Measurements from ENCODE around the gene SLA2.
"Not testable (repeated sequence)": the region's sequence is repeated elsewhere in the genome, so short reads cannot be mapped to it uniquely, and the experiment has no call there.

The SLA2 gene, protein sequence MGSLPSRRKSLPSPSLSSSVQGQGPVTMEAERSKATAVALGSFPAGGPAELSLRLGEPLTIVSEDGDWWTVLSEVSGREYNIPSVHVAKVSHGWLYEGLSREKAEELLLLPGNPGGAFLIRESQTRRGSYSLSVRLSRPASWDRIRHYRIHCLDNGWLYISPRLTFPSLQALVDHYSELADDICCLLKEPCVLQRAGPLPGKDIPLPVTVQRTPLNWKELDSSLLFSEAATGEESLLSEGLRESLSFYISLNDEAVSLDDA

DNA sequence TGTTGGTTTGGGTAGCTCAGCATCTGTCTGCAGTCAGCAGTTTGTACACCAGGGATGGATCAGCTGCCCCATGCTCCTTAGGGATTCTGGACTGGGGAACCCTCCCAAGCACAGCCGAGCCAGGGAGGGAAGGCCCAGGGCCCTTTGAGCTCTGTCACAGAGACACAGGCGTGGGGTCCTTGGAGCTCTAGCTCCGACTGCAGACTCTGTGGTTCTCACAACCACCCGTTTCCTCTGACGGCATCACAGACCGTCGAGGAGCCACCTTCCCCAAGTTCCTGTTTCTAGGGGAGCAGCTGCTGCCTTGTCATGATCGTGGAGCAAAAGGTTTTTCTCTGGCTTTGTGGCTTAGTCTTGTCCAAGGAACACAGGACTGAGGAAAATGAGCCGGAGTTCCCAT lies at the start of gene SLA2:
SLA2 (minus strand) TSS at position 199 of the 400 bp plus-strand sequence. CDS start 4,861 bp downstream, outside the sequence.
- DNase-seq, result no peak

DNA sequence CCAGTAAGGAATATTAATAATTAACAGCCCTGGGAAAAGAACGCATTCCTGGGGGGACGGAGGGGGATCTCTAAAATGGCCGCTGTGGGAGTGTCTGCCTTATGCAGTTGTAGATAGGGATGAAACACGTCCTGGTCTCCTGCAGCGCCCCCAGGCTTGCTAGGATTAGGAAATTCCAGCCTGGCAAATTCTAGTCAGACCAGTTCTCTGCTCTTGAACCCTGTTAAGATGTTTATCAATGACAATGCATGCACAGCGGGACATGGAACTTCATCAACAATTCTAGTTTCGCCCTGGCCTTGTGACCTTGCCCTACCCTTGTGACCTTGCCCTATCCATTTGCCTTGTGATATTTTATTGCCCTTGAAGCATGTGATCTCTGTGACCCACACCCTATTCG lies 49.5 kb upstream of the SLA2 start:
- not testable (repeated sequence) for DNase-seq

DNA sequence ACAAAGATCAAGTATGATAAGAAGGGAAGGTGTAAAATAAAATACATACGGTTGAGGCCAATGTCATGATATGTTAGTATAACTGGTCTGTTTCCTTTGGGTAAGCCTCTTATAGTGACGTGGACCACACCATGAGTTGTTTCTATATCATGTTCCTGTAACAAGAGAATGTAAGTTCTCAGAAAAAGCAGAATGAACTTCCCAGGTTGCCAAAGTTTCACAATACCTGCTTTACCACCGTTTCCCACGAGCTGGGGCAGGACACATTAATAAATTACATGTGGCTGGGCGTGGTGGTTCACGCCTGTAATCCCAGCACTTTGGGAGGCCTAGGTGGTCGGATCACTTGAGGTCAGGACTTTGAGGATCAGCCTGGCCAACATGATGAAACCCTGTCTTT lies 42.6 kb upstream of the SLA2 start:
- DNase-seq, result no peak

DNA sequence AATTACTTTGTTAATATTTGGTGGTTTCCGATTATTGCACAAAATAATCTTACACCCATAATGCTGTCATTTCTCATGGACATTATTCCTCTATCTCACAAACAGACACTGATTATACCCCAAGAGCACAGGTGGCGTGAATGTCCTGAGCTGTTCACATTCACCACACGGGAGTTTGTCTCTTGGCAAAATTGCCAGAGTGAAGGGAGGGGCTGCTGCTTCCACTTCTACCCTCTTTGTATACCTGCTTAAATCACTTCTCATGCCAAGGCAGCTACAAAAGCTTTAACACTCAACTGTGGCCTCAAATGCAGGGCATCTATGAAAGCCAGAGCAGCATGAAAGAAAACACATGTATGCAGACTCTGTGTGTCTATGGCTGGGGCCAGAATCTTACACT lies 41.9 kb upstream of the SLA2 start:
- DNase-seq, result no peak

DNA sequence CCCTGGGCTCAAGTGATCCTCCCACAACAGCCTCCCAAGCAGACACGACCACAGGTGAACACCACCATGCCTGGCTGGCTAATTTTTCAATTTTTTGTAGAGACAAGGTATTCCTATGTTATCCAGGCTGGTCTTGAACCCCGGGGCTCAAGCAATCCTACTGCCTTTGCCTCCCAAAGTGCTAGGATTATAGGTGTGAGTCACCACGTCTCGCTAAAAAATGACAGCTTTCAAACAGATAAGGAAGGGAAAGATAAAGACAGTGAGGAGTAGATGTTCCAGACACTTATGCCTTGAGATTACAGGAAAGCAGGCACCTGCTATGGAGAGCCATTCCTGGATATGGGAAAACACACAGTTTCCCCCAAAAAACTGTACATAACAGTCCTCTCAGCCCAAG lies 40.9 kb upstream of the SLA2 start:
- no peak for DNase-seq

DNA sequence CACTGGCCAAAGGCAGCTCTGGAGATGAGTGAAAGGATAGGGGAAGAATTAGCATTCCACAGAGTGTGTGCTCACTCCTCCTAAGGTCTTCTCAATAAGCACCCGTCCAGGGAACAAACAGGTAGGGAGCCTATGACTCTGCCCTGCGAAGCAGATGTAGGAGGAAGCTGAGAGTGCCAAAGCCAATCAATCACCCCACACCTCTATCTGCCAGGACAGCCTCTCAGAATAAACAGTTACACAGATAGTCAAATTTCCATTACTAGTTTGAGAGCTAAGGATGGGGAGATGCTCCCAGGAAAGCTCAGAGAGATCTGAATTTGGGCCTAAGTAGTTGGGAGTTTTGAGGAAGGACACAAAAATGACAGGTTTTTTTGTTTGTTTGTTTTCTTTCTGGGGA lies 40.5 kb upstream of the SLA2 start:
- DNase-seq, result no peak

DNA sequence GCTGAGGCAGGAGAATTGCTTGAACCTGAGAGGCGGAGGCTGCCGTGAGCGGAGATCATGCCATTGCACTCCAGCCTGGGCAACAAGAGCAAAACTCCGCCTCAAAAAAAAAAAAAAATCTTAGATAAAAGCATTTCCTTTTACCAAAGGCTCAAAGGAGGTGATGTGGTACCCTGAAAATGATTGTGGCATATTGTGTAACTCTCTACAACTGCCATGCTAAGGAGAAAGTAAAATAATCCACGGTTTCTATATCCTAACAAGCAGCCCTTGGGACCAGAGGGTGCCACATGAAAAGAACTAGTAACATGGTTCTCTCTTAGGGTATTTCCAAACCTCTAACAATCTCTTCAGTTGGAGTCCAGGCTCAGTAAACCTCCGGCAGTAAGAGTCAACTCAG lies 38.8 kb upstream of the SLA2 start:
- DNase-seq, result no peak

DNA sequence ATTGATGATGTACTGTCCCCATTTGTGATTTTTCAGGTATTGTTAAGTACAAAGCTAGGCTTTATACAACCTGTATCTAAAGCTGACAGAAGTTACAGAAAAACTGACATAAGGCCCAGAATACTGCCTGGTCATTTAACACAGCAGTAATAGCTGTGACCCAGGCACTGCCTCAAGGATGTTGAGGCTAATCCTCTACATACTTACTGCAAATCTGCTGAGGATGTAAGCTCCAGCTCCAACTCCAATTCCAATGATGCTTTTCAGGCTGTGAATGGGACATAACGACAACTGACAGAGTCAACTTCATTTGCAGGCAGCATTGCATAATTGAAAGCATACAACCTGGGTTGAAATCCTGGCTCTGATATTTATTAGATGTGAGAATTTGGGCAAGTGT lies 36.3 kb upstream of the SLA2 start:
- no peak for DNase-seq

DNA sequence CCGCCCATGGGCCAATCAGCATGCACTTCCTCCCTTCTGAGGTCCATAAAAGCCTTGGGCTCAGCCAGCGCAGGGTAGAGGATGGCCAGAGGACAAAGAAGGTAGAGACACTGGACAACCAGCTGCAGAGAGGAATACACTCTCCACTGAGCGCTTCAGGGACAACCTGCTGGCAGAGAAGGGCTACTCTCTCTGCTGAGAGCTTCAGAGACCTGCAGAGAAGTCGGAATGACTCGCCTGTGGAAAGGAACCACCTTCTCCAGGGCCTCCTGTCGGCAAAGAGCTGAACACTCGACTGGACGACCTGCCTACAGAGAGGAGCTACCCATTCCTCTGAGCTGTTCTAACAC lies 31.4 kb upstream of the SLA2 start:
- no peak for DNase-seq

DNA sequence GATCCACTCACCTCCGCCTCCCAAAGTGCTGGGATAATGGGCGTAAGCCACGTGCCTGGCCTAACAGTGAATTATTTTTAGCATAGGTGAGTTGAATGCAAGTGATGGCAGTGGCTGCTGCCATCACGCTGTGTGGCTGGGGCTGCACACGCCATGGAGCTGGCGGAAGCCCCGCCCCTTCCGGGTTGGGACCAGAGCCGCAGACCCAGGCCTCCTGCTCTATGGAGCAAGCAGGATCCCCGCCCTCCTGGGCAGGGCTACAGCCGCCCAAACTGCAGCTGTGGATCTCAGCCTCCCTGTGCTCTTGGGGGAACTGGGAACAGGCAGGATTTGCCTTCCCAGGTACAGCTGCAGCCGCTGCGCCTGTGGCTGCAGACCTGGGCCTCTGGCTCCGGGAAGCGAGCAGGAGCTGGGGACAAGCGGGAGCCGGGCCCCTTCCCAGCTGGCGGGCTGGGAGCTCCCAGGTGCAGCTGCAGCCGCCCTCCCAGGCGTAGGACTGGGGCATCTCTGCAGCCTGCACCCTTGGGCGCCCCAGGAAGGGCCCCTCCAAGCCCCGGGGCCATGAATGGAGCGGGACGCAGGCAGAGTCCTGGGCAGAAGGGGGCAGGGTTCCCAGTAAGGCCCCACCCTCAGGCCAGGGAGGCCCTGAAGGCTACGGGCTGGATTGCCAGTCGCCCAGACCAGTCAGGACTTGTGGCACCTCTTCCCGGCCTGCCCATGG lies 30.9 kb upstream of the SLA2 start:
- no peak for DNase-seq

DNA sequence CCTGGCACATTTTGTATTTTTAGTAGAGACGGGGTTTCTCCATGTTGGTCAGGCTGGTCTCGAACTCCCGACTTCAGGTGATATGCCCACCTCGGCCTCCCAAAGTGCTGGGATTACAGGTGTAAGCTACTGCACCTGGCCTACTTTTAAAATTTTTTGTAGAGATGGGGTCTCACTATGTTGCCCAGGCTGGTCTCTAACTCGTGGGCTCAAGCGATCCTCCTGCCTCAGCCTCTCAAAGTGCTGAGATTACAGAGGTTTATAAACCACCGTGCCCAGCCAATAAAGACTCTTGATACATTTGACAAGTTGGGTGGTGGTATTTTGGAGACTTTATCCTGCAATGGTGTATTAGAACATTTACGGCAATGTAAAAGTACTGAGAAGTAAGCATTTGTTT lies 29.5 kb upstream of the SLA2 start:
- DNase-seq, result not testable (repeated sequence)

DNA sequence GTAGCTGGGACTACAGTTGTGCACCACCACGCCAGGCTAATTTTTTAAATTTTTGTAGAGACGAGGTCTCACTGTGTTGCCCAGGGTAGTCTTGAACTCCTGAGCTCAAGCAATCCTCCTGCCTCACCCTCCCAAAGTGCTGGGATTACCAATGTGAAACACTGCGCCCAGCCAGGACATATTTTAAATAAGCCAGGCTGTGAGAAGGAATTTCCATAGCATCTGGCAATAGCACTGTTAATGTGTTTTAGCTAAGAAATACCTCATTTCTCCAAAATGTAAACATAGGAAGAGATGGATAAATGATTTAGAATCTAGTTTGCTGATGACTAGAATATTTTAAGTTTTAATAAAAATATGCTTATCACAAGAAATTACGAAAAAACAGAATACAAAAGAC lies 27.0 kb upstream of the SLA2 start:
- DNase-seq, result no peak

DNA sequence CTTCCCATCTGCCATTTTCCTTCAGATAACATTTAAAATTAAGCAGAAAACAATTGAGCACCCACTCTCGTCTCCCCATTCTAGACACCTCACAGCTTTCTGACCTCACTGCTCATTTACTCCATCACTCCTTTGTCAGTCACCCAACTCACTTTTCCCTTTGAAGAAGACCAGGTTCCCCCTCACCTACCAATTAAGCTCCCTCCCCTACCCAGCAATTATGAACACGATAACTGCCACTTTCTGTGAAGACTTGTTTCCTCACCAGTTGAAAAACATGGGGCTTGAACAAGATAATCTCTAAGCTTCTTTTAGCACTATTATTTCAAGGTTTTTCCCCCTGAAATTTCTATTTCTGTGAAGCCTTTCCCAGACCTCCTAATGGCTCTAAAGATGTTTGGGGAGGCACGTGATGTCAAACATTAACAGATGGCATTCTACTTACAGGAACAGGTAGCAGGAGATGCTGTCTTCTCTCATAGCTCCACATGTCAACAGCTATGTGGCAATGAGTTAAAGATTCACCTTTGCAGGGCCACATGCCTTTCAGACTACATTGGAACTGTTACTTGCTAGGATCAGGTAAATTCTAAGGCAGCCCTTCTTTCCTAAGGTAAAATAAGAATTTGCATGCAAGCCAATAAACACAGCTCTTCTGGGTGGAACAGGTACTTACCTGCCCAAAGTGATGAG lies 24.8 kb upstream of the SLA2 start:
- no peak for DNase-seq

DNA sequence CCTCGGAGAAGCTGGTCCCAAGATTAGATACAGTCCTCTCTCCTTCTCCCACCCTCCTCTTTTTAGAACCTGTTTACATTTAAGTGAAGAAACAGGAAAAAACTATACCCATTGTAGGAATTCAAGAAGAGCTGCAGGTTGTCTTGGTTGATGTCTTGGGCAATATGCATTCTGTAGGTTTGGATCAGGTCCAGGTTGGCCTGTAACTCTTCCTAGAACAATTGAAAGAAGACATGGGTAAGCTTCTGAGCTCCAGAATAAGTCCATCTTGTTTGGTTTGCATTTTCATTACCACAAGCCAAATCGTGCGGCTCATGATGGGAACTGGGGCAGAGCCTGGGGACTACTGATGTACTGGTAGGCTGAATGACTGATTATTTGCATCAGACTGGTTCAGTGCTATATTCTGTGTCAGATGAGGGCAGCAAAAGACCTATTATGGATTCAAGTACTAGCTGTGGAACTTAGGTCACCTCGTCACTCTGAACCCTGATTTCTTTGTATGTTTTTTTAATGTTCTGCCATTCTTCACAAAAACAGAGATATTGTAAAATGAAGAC lies 20.3 kb upstream of the SLA2 start:
- no peak for DNase-seq

DNA sequence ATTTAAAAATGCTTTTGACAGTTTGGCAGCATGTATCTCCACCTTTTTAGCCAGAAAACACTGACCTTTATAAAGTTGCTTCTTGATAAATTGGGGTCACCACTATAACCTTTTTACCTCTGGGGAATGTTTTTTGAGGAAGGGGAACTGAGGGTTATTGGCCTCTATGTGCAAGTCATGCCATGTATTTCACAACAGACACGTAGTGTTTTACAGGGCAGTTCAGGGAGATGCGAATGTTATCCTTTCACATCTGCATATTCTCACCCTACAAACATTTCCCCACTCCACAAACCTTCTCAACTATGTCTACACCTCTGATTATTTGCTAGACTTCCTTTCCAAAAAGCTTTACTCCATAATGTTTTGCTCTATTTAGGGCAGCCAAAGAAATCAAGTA lies 17.0 kb upstream of the SLA2 start:
- no peak for DNase-seq

DNA sequence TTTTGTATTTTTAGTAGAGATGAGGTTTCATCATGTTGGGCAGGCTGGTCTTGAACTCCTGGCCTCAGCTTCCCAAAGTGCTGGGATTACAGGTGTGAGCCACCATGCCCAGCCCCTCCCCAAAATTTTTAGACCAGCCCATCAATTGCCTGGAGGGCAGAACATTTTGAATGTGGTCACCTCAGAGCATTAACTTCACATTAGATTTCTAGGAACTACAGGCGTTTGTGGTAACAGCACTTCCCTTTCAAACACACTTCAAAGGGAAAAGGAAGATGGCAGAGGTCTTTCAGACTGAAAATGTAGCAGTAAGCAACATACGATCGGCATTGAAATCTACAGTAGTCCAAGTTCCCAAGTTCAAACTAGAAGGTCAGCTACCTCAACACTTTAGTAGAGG lies 12.3 kb upstream of the SLA2 start:
- DNase-seq, result no peak

DNA sequence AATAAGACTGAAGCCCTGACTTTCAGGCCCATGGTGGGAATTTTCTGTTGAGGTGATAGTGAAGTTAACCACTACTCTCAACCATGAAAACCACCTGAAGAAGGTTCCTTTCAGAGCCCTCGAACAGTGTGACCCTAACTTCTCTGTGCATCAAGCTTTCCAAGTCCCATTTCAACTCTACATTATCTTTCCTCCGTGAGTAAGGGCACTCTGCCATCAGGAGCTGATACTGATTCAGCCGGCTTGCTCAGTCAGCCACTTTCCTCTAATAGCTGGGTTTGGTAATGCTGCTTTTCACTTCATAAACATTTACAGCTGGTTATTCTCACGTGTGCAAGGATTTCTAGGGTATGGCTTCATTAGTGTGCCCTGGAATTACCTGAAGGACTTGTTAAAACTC lies 10.7 kb upstream of the SLA2 start:
- no peak for DNase-seq

DNA sequence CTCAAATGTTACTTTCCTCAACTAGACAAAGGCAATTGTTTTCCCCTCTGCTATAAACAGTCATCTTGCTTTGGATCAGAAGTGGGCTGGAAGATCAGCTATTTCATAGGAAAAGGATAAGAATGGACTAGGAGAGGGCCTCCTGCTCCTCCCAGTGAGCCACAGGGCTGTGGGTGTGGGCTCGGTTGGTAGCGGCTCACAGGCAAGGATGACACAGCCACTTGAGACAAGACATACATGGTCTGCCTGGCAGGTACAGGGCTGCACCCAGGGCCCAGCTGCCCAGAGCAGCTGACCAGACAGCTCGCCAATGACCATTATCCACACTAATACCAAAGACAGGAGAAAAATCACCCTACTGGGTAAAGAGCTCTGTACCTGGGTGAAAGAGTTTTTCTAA lies 9.0 kb upstream of the SLA2 start:
- DNase-seq, result no peak

DNA sequence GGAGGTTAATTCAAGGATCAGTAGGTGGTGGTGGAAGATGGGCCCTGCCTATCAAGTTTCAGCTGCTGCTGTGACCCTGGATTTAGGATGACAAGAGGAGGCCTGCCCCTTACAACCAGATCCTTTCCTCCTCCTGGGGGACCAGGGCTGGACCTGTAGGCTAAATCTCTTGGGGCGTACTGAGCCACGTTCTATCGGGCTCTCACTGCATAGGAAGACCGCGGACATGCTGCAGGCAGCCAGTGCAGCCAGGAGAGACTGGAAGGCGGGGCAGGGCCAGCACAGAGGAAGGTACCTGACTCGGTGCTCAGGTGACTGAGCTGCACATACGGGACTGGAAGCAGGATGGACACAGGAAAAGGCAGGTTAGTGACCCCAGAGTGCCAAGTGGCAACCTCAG lies 8.5 kb upstream of the SLA2 start:
- no peak for DNase-seq

DNA sequence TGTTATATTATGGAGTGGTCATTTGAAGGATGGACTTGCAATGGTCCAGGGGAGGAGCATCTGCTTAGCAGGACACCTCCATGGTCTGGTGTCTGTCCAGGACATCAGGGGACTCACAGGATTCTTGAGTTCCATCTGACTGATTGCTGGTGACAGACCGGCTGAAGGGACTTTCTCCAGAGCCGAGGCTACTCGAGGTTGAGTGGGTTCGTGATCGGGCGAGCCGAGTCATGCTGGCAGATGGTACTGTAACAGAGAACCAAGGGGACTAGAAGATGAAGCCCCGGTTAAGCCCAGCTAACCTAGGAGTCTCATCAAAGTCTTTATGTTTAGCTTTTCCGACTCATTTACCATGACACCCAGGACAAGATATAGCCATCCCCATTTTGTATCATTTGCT lies 7.5 kb upstream of the SLA2 start:
- DNase-seq, result no peak

DNA sequence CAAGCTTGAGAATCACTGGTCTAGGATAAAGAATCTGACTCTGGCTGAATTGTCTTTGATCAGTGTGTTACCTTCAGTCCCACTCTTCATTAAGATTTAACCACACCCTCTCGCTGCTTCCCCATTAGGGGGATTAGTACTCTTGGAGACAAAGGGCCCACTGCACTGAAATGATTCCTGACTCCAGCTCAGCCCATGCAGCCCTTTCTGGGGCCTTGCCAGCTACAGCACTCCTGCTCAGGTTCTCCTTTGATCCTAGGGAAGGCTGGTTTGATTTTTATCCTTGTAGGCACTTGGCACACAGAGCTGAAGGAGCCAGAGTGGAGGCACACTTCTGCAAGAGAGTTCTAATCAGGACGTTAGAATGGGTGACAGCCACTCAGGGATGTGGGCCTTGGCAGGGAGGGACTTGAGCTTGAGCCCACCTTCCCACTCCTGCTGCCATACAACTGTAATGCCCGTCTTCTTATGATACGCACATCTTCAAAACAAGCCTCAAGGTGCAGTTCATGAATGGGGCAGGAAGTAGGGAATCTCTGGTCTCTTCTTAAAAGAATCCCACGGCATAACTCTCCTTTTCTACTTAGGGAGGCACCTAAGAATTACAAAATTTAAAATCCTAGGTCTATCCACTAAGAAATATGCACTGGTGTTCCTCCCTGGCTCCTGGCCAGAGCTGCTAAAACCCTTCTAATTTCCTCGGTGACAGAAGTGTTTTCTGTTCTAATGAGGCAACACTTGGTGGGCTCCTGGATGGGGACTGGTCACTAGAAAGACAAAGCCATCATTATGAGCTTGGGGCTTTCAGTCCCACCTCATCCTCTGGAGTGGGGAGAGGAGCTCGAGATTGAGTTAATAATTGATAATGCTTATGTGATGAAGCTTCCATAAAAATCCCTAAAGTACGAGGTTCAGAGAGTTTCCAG lies 1.5 kb upstream of the SLA2 start:
- DNase-seq, result no peak

DNA sequence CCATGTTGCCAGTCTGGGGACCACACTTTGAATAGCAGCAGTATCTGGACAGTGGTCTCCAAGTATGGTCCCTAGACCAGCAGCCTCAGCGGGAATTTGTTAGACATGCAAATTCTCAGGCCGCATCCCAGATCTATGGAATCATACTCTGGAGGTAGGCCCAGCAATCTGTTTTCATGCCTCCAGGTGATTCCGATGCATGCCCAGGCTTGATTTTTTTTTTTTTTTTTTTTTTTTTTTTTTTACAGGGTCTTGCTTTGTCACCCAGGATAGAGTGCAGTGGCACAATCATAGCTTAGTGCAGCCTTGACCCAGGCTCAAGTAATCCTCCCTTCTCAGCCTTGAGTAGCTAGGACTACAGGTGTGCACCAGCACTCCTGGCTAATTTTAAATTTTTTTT lies 682 bp upstream of the SLA2 start:
- no peak for DNase-seq

DNA sequence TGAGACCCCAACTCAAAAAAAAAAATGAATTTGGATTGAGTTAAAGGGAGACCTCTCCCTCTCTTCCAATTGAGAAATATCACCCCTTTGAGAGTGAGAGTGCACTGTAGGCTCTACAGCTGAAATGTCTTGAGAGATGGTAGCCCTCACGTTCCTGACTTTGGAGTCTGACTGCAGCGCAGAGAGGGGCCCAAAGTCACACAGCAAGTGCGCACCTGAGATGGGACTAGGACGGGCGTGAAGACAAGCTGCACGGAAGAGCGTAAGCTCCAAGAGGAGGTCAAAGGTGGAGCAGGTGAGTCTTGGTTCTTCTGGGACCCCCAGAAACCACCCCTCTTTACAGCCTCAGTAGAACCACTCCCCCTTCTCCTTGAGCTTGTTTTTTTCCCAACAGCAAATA lies 643 bp downstream of the SLA2 start:
- no peak for DNase-seq
